ENCODE measurements around the gene PDGFC. TPM values are rescaled to one million over a fixed set of nuclear protein-coding genes. Genes with fewer than 3 reads are reported as not detected.

Gene PDGFC
- total RNA-seq, 4 donors from 2014 or later = 8.4 to 34.7 (median 21.9) TPM

DNA sequence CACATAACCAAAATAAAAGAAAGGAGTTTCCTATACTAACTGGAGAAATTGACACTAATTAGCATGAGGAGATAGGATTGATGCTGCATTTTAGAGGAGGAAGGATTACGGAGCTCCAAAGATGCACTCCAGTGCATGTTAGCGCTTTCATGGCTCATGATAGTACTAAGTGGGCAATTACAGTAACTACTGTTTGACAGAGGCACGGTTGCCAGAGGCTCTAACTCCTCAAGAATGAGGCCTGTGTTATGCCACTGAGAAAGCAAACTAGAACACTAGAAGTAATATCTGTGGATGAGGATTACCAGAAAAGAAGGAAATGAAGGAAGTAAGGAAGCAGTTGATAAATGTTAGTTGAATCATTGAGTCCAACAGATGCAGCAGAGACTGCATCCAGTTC lies 19.6 kb upstream of the PDGFC start:
- Histone ChIP-seq H3K27ac (no peak overlapping the region), H3K9me3 (peaks cover 0 to 3% (median 0%) of the 10 kb centered on the region in 4 donors), H3K4me1 (no peaks in the 10 kb centered on the region), H3K36me3 (no peaks in the 10 kb centered on the region), H3K27me3 (no peaks in the 10 kb centered on the region), H3K4me3 (no peak overlapping the region)
- no peak for DNase-seq (ENCODE audit: low spot score in 2 of 2)
- TF ChIP-seq CTCF (IDR thresholded peaks at IDR 0.05) (no peak), EP300 (IDR thresholded peaks at IDR 0.05) (no peak), POLR2A (IDR thresholded peaks at IDR 0.05) (no peak)
- 76 to 78% methylated on average over 3 of the region's 3 CpGs for WGBS, 2 donors

DNA sequence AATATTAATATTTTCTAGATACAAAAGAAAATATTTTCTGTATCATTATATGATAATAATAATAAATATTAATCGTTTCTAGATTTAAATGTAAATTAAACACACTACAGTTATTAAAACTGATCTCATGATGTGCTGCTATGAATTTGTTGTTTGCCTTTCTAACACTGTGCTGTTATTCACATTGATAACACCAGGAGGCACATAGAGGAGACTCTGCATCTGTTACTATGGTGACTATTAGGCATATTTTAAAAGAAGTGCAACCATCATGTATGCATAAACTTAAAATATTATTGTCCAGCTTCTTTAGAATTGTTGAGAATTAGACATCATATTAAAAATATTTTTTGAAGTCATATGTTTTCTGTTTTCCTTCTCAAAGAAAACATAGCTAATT lies 11.8 kb upstream of the PDGFC start:
- no peak overlapping the region for H3K4me3 ChIP-seq
- no peak for DNase-seq (ENCODE audit: low spot score in 2 of 2)
- H3K27ac ChIP-seq = no peak overlapping the region
- no peaks in the 10 kb centered on the region for H3K27me3 ChIP-seq
- TF ChIP-seq POLR2A (IDR thresholded peaks at IDR 0.05) (no peak), CTCF (IDR thresholded peaks at IDR 0.05) (no peak), EP300 (IDR thresholded peaks at IDR 0.05) (no peak)
- H3K36me3 ChIP-seq = no peaks in the 10 kb centered on the region
- no peaks in the 10 kb centered on the region for H3K4me1 ChIP-seq
- WGBS, 2 donors = 52 to 56% methylated on average over 1 of the region's 1 CpG
- H3K9me3 ChIP-seq = no peaks in the 10 kb centered on the region

- H3K9me3 ChIP-seq = no peaks in the 10 kb centered on the region
- no peak overlapping the region for H3K4me3 ChIP-seq
- no peaks in the 10 kb centered on the region for H3K36me3 ChIP-seq
- no peaks in the 10 kb centered on the region for H3K4me1 ChIP-seq
- WGBS, 2 donors = 58 to 66% methylated on average over 3 of the region's 3 CpGs
- H3K27me3 ChIP-seq = no peaks in the 10 kb centered on the region
- no peak for DNase-seq (ENCODE audit: low spot score in 2 of 2)
- no peak for TF ChIP-seq EP300 (IDR thresholded peaks at IDR 0.05)
- TF ChIP-seq POLR2A (IDR thresholded peaks at IDR 0.05) = no peak
- no peak for TF ChIP-seq CTCF (IDR thresholded peaks at IDR 0.05)
- H3K27ac ChIP-seq = no peak overlapping the region
These were observed 9.7 kb upstream of the PDGFC start for GRCh38 chr4:156981262-156981769.

DNA sequence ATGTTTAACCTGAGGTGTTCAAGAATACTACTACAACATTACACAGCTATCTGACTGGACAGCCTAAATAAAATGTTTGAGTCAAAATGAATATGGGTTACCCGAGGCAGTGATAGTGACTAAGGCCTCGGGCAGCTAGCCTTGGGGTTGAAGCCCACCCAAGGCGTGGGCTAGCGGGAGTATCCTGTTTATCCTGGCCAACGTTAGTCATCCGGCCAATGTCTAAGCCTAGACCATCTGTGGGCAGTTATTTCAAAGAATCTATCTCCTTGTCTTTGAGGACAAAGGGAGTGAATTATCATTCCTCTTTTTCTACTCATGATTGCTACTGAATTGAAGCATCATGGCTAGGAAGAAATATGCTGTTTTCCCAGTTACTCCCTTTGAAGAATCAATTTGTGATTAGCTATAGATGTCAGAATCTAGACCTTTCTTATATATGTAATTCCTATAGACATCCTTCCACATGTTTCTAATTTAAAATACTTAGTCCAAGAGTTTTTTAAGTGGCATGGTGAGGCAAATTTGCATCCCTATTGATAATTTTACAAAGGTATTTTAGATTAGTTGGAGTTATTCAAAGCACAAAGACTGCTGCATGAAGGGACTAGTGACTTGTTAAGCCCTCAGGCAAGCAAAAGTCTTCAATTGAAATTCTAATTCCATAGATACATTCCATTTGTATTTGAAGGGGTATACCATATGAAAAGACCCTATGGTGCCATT lies 6.0 kb upstream of the PDGFC start:
- Histone ChIP-seq H3K27me3 (no peaks in the 10 kb centered on the region), H3K9me3 (no peaks in the 10 kb centered on the region), H3K4me1 (peaks cover 0 to 17% (median 2%) of the 10 kb centered on the region in 4 donors), H3K27ac (no peak overlapping the region), H3K4me3 (no peak overlapping the region), H3K36me3 (no peaks in the 10 kb centered on the region)
- TF ChIP-seq CTCF (IDR thresholded peaks at IDR 0.05) (no peak), POLR2A (IDR thresholded peaks at IDR 0.05) (no peak), EP300 (IDR thresholded peaks at IDR 0.05) (no peak)
- WGBS, 2 donors = 57 to 73% methylated on average over 6 of the region's 6 CpGs
- no peak for DNase-seq (ENCODE audit: low spot score in 2 of 2)

DNA sequence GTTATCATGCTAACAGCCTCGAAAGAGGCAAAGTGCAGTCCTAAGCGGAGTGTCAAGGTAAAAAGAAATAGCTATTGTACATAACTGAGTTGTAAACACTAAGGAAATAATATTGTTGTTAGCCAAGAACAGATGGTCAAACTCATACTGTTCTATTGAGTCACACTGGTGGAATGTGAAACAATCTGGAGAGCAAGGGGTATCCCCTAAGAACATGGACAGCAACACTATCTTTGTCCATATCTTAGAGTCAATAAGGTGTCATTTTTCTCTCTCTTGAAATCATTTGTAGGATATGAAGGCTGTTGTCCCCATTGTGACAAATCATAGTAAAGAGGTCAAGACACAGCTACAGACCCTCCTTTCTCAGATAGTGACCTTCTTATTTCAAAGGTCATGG lies 4.5 kb upstream of the PDGFC start:
- no peaks in the 10 kb centered on the region for H3K9me3 ChIP-seq
- 86 to 94% methylated on average over 2 of the region's 2 CpGs for WGBS, 2 donors
- no peak overlapping the region for H3K4me3 ChIP-seq
- no peaks in the 10 kb centered on the region for H3K36me3 ChIP-seq
- H3K4me1 ChIP-seq = peaks cover 0 to 23% (median 2%) of the 10 kb centered on the region in 4 donors
- H3K27me3 ChIP-seq = no peaks in the 10 kb centered on the region
- no peak for DNase-seq (ENCODE audit: low spot score in 2 of 2)
- TF ChIP-seq CTCF (IDR thresholded peaks at IDR 0.05) (no peak), POLR2A (IDR thresholded peaks at IDR 0.05) (no peak), EP300 (IDR thresholded peaks at IDR 0.05) (no peak)
- H3K27ac ChIP-seq = no peak overlapping the region
